ENCODE results near the gene SIX6.

DNA sequence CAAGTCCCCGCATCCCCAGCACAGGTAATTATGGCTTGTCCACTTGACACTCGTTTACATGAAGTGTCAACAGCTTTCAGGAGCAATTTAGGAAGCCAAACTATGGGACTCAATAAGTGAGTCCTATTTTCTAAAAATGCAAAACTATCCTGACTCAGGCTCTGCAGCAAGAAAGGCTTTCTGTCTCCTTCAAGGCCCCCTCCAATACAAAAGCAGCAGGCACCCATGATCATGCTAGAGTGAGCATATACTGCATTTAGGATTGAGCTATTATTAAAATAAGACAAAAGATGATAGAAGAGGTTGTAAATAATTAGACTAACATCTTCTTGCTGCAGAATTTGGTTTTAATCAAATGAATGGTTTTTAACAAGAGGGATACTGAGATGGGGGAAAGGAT lies 3.2 kb downstream of the SIX6 start:
- no peak for TF ChIP-seq SP2 (tag by site-specific recombination; IDR thresholded peaks at IDR 0.05)
- TF ChIP-seq, protein P1, sequence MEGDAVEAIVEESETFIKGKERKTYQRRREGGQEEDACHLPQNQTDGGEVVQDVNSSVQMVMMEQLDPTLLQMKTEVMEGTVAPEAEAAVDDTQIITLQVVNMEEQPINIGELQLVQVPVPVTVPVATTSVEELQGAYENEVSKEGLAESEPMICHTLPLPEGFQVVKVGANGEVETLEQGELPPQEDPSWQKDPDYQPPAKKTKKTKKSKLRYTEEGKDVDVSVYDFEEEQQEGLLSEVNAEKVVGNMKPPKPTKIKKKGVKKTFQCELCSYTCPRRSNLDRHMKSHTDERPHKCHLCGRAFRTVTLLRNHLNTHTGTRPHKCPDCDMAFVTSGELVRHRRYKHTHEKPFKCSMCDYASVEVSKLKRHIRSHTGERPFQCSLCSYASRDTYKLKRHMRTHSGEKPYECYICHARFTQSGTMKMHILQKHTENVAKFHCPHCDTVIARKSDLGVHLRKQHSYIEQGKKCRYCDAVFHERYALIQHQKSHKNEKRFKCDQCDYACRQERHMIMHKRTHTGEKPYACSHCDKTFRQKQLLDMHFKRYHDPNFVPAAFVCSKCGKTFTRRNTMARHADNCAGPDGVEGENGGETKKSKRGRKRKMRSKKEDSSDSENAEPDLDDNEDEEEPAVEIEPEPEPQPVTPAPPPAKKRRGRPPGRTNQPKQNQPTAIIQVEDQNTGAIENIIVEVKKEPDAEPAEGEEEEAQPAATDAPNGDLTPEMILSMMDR (tag by site-specific recombination; IDR thresholded peaks at IDR 0.05), result no peak
- no peak for TF ChIP-seq OVOL3 (tag by site-specific recombination; IDR thresholded peaks at IDR 0.05)

All from HEK293 (cell line).